Measurements from ENCODE around the gene PPM1E. TPM values are rescaled to one million over a fixed set of nuclear protein-coding genes. Genes with fewer than 3 reads are reported as not detected.

PPM1E gene
- total and polyA plus RNA-seq, 2 donors (not counting 1 experiment from before 2014, with no cell fraction given): not detected

GRCh38 chr17:58823051-58823525 lies 67.4 kb downstream of the PPM1E start:
- no peaks in the 10 kb centered on the region for H3K9me3 ChIP-seq (ENCODE audit: control extremely low read depth in 1 of 3, control insufficient read depth in 2 of 3, insufficient read depth in 1 of 3, low read length in 2 of 3)
- no peak for TF ChIP-seq EZH2 (IDR thresholded peaks at IDR 0.05; ENCODE audit: borderline replicate concordance, insufficient read depth, low read depth, low read length, poor library complexity, severe bottlenecking)
- no peak for TF ChIP-seq CTCF (IDR thresholded peaks at IDR 0.05)
- no peaks in the 10 kb centered on the region for H3K27me3 ChIP-seq (replicated peaks in 1 of 4; ENCODE audit: control extremely low read depth in 1 of 4, control insufficient read depth in 3 of 4, insufficient read depth in 4 of 4, low read length in 3 of 4)
- no peak overlapping the region for H3K4me3 Mint-ChIP-seq
- H3K9ac ChIP-seq (ENCODE audit: low read length): no peak overlapping the region
- H3K27me3 Mint-ChIP-seq: peaks cover 10% of the 10 kb centered on the region
- H3K4me2 ChIP-seq (replicated peaks; ENCODE audit: low read depth, low read length, poor library complexity, severe bottlenecking): no peak overlapping the region
- no peak for DNase-seq
- H3K4me3 ChIP-seq (ENCODE audit: control extremely low read depth in 1 of 5, extremely low read depth in 1 of 5, insufficient read depth in 1 of 5, low read depth in 2 of 5, low read length in 4 of 5): no peak overlapping the region
- no peaks in the 10 kb centered on the region for H3K79me2 ChIP-seq (ENCODE audit: control insufficient read depth, insufficient read depth, low read length)
- WGBS (ENCODE audit: insufficient coverage): no CpG with 5 or more reads among the region's 2 CpGs
- no peak overlapping the region for H3K27ac Mint-ChIP-seq
- no peak for ATAC-seq (ENCODE audit: low read depth)
- H4K20me1 ChIP-seq (ENCODE audit: control insufficient read depth, insufficient read depth, low read length, poor library complexity, severe bottlenecking): no peaks in the 10 kb centered on the region
- no peaks in the 10 kb centered on the region for H3K36me3 ChIP-seq (replicated peaks in 1 of 2; ENCODE audit: control extremely low read depth in 1 of 2, control insufficient read depth in 1 of 2, extremely low read depth in 1 of 2, insufficient read depth in 2 of 2, low read length in 1 of 2)
- no peak overlapping the region for H3K27ac ChIP-seq (ENCODE audit: low read length in 2 of 2)
- no peaks in the 10 kb centered on the region for H3K9me3 Mint-ChIP-seq (ENCODE audit: insufficient read depth)
- ChIA-PET CTCF (no interaction called here), POLR2A (no interaction called here)
- no peak overlapping the region for H2AFZ ChIP-seq (ENCODE audit: insufficient read depth, low read depth, low read length, poor library complexity, severe bottlenecking)
- H3K4me1 Mint-ChIP-seq: no peaks in the 10 kb centered on the region
- no peaks in the 10 kb centered on the region for H3K4me1 ChIP-seq (ENCODE audit: control insufficient read depth in 2 of 2, insufficient read depth in 2 of 2, low read length in 2 of 2)
- intact Hi-C loops (cut with micrococcal nuclease): no loop called here

GRCh38 chr17:58829172-58829637 lies 73.6 kb downstream of the PPM1E start:
- Histone ChIP-seq H3K4me1 (ENCODE audit: control insufficient read depth in 2 of 2, insufficient read depth in 2 of 2, low read length in 2 of 2) (no peaks in the 10 kb centered on the region), H3K79me2 (ENCODE audit: control insufficient read depth, insufficient read depth, low read length) (no peaks in the 10 kb centered on the region), H2AFZ (ENCODE audit: insufficient read depth, low read depth, low read length, poor library complexity, severe bottlenecking) (no peak overlapping the region), H3K9me3 (ENCODE audit: control extremely low read depth in 1 of 3, control insufficient read depth in 2 of 3, insufficient read depth in 1 of 3, low read length in 2 of 3) (peaks cover 0 to 2% (median 0%) of the 10 kb centered on the region in 3 donors), H3K4me3 (ENCODE audit: control extremely low read depth in 1 of 5, extremely low read depth in 1 of 5, insufficient read depth in 1 of 5, low read depth in 2 of 5, low read length in 4 of 5) (no peak overlapping the region), H3K27me3 (replicated peaks in 1 of 4; ENCODE audit: control extremely low read depth in 1 of 4, control insufficient read depth in 3 of 4, insufficient read depth in 4 of 4, low read length in 3 of 4) (peaks cover 0 to 8% (median 3%) of the 10 kb centered on the region in 4 experiments), H3K4me2 (replicated peaks; ENCODE audit: low read depth, low read length, poor library complexity, severe bottlenecking) (no peak overlapping the region), H3K27ac (ENCODE audit: low read length in 2 of 2) (no peak overlapping the region), H3K9ac (ENCODE audit: low read length) (no peak overlapping the region), H4K20me1 (ENCODE audit: control insufficient read depth, insufficient read depth, low read length, poor library complexity, severe bottlenecking) (no peaks in the 10 kb centered on the region), H3K36me3 (replicated peaks in 1 of 2; ENCODE audit: control extremely low read depth in 1 of 2, control insufficient read depth in 1 of 2, extremely low read depth in 1 of 2, insufficient read depth in 2 of 2, low read length in 1 of 2) (no peaks in the 10 kb centered on the region)
- DNase-seq (no peak), ATAC-seq (ENCODE audit: low read depth) (no peak)
- peaks cover 5% of the 10 kb centered on the region for H3K4me1 Mint-ChIP-seq
- TF ChIP-seq EZH2 (IDR thresholded peaks at IDR 0.05; ENCODE audit: borderline replicate concordance, insufficient read depth, low read depth, low read length, poor library complexity, severe bottlenecking) (no peak), CTCF (IDR thresholded peaks at IDR 0.05) (no peak)
- peaks cover 22% of the 10 kb centered on the region for H3K27me3 Mint-ChIP-seq
- intact Hi-C loops (cut with micrococcal nuclease): no loop called here
- H3K27ac Mint-ChIP-seq: no peak overlapping the region
- POLR2A ChIA-PET: no interaction called here
- H3K9me3 Mint-ChIP-seq (ENCODE audit: insufficient read depth): peaks cover 4% of the 10 kb centered on the region
- CTCF ChIA-PET: no interaction called here
- 90% methylated on average over 5 of the region's 10 CpGs for WGBS (ENCODE audit: insufficient coverage)
- H3K4me3 Mint-ChIP-seq: no peak overlapping the region

Measured in B cell (primary cell).